ENCODE results near the gene DCPS. TPM values are rescaled to one million over a fixed set of nuclear protein-coding genes. Genes with fewer than 3 reads are reported as not detected.
"Not testable (repeated sequence)": the region's sequence is repeated elsewhere in the genome, so short reads cannot be mapped to it uniquely, and the experiment has no call there.

DCPS gene
- total RNA-seq, 1 donor from 2014 or later, result 40.4 TPM

- H3K4me3 Mint-ChIP-seq; H3K36me3 Mint-ChIP-seq (ENCODE audit: low read depth); H3K27ac Mint-ChIP-seq; H3K27me3 Mint-ChIP-seq (ENCODE audit: insufficient read depth); H3K9me3 Mint-ChIP-seq; intact Hi-C loops (cut with micrococcal nuclease); DNase-seq (ENCODE audit: low spot score): not testable (repeated sequence)
- peaks cover 11% of the 10 kb centered on the region for H3K4me1 Mint-ChIP-seq (ENCODE audit: low read depth)
Observed at GRCh38 chr11:126382641-126383040, 78.8 kb downstream of the DCPS start.

- peaks cover 2% of the 10 kb centered on the region for H3K27me3 Mint-ChIP-seq (ENCODE audit: insufficient read depth)
- H3K27ac Mint-ChIP-seq, result peak overlapping the region; percentile 18
- intact Hi-C loops (cut with micrococcal nuclease), result no loop called here
- H3K4me3 Mint-ChIP-seq, result no peak overlapping the region
- H3K9me3 Mint-ChIP-seq, result no peaks in the 10 kb centered on the region
- H3K4me1 Mint-ChIP-seq (ENCODE audit: low read depth), result peaks cover 11% of the 10 kb centered on the region
- no peak for DNase-seq (ENCODE audit: low spot score)
- H3K36me3 Mint-ChIP-seq (ENCODE audit: low read depth), result no peaks in the 10 kb centered on the region
Observed at GRCh38 chr11:126383339-126384335, 79.8 kb downstream of the DCPS start.

- peaks cover 11% of the 10 kb centered on the region for H3K4me1 Mint-ChIP-seq (ENCODE audit: low read depth)
- H3K27me3 Mint-ChIP-seq (ENCODE audit: insufficient read depth), result no peaks in the 10 kb centered on the region
- H3K9me3 Mint-ChIP-seq, result no peaks in the 10 kb centered on the region
- H3K27ac Mint-ChIP-seq, result no peak overlapping the region
- no peak overlapping the region for H3K4me3 Mint-ChIP-seq
- intact Hi-C loops (cut with micrococcal nuclease), result no loop called here
- no peak for DNase-seq (ENCODE audit: low spot score)
- H3K36me3 Mint-ChIP-seq (ENCODE audit: low read depth), result no peaks in the 10 kb centered on the region
Observed at GRCh38 chr11:126384449-126385070, 80.7 kb downstream of the DCPS start.

GRCh38 chr11:126385991-126386728 lies 82.3 kb downstream of the DCPS start:
- Mint-ChIP-seq H3K4me1 (ENCODE audit: low read depth) (peaks cover 11% of the 10 kb centered on the region), H3K27me3 (ENCODE audit: insufficient read depth) (no peaks in the 10 kb centered on the region), H3K9me3 (no peaks in the 10 kb centered on the region), H3K36me3 (ENCODE audit: low read depth) (no peaks in the 10 kb centered on the region), H3K4me3 (no peak overlapping the region), H3K27ac (no peak overlapping the region)
- DNase-seq (ENCODE audit: low spot score), result no peak
- intact Hi-C loops (cut with micrococcal nuclease), result no loop called here

- H3K9me3 Mint-ChIP-seq; H3K36me3 Mint-ChIP-seq (ENCODE audit: low read depth); intact Hi-C loops (cut with micrococcal nuclease); H3K27ac Mint-ChIP-seq; DNase-seq (ENCODE audit: low spot score); H3K4me3 Mint-ChIP-seq; H3K27me3 Mint-ChIP-seq (ENCODE audit: insufficient read depth): not testable (repeated sequence)
- peaks cover 11% of the 10 kb centered on the region for H3K4me1 Mint-ChIP-seq (ENCODE audit: low read depth)
Observed at GRCh38 chr11:126386729-126387071, 82.8 kb downstream of the DCPS start.

- Mint-ChIP-seq H3K27me3 (ENCODE audit: insufficient read depth) (no peaks in the 10 kb centered on the region), H3K27ac (no peak overlapping the region), H3K36me3 (ENCODE audit: low read depth) (no peaks in the 10 kb centered on the region), H3K4me1 (ENCODE audit: low read depth) (peaks cover 11% of the 10 kb centered on the region), H3K4me3 (no peak overlapping the region), H3K9me3 (no peaks in the 10 kb centered on the region)
- DNase-seq (ENCODE audit: low spot score), result no peak
- intact Hi-C loops (cut with micrococcal nuclease), result no loop called here
Observed at GRCh38 chr11:126387857-126388256, 84.0 kb downstream of the DCPS start.

- Mint-ChIP-seq H3K27ac (no peak overlapping the region), H3K4me3 (no peak overlapping the region), H3K36me3 (ENCODE audit: low read depth) (no peaks in the 10 kb centered on the region), H3K27me3 (ENCODE audit: insufficient read depth) (no peaks in the 10 kb centered on the region), H3K4me1 (ENCODE audit: low read depth) (peaks cover 11% of the 10 kb centered on the region), H3K9me3 (no peaks in the 10 kb centered on the region)
- intact Hi-C loops (cut with micrococcal nuclease), result no loop called here
- DNase-seq (ENCODE audit: low spot score), result no peak
Observed at GRCh38 chr11:126390272-126390867, 86.5 kb downstream of the DCPS start.

GRCh38 chr11:126391286-126391954 lies 87.6 kb downstream of the DCPS start:
- H3K27ac Mint-ChIP-seq, result no peak overlapping the region
- intact Hi-C loops (cut with micrococcal nuclease), result no loop called here
- H3K4me3 Mint-ChIP-seq, result no peak overlapping the region
- no peaks in the 10 kb centered on the region for H3K36me3 Mint-ChIP-seq (ENCODE audit: low read depth)
- no peaks in the 10 kb centered on the region for H3K27me3 Mint-ChIP-seq (ENCODE audit: insufficient read depth)
- no peak for DNase-seq (ENCODE audit: low spot score)
- H3K9me3 Mint-ChIP-seq, result no peaks in the 10 kb centered on the region
- peaks cover 8% of the 10 kb centered on the region for H3K4me1 Mint-ChIP-seq (ENCODE audit: low read depth)

GRCh38 chr11:126391970-126392632 lies 88.2 kb downstream of the DCPS start:
- intact Hi-C loops (cut with micrococcal nuclease), result no loop called here
- no peak for DNase-seq (ENCODE audit: low spot score)
- Mint-ChIP-seq H3K4me1 (ENCODE audit: low read depth) (peaks cover under 1% of the 10 kb centered on the region), H3K4me3 (no peak overlapping the region), H3K27me3 (ENCODE audit: insufficient read depth) (no peaks in the 10 kb centered on the region), H3K36me3 (ENCODE audit: low read depth) (no peaks in the 10 kb centered on the region), H3K9me3 (no peaks in the 10 kb centered on the region), H3K27ac (no peak overlapping the region)

GRCh38 chr11:126392633-126393013 lies 88.8 kb downstream of the DCPS start:
- intact Hi-C loops (cut with micrococcal nuclease), result no loop called here
- H3K4me3 Mint-ChIP-seq, result no peak overlapping the region
- no peaks in the 10 kb centered on the region for H3K4me1 Mint-ChIP-seq (ENCODE audit: low read depth)
- DNase-seq (ENCODE audit: low spot score), result no peak
- no peak overlapping the region for H3K27ac Mint-ChIP-seq
- no peaks in the 10 kb centered on the region for H3K9me3 Mint-ChIP-seq
- peaks cover 2% of the 10 kb centered on the region for H3K27me3 Mint-ChIP-seq (ENCODE audit: insufficient read depth)
- H3K36me3 Mint-ChIP-seq (ENCODE audit: low read depth), result no peaks in the 10 kb centered on the region

- peaks cover 2% of the 10 kb centered on the region for H3K27me3 Mint-ChIP-seq (ENCODE audit: insufficient read depth)
- no peak overlapping the region for H3K27ac Mint-ChIP-seq
- no peak overlapping the region for H3K4me3 Mint-ChIP-seq
- no peaks in the 10 kb centered on the region for H3K4me1 Mint-ChIP-seq (ENCODE audit: low read depth)
- no peaks in the 10 kb centered on the region for H3K9me3 Mint-ChIP-seq
- intact Hi-C loops (cut with micrococcal nuclease), result no loop called here
- H3K36me3 Mint-ChIP-seq (ENCODE audit: low read depth), result no peaks in the 10 kb centered on the region
- no peak for DNase-seq (ENCODE audit: low spot score)
Observed at GRCh38 chr11:126393143-126393542, 89.3 kb downstream of the DCPS start.

- Mint-ChIP-seq H3K36me3 (ENCODE audit: low read depth) (no peaks in the 10 kb centered on the region), H3K4me3 (no peak overlapping the region), H3K27ac (no peak overlapping the region), H3K27me3 (ENCODE audit: insufficient read depth) (peaks cover 2% of the 10 kb centered on the region), H3K9me3 (no peaks in the 10 kb centered on the region), H3K4me1 (ENCODE audit: low read depth) (no peaks in the 10 kb centered on the region)
- intact Hi-C loops (cut with micrococcal nuclease), result no loop called here
- DNase-seq (ENCODE audit: low spot score), result no peak
Observed at GRCh38 chr11:126394036-126394435, 90.2 kb downstream of the DCPS start.

Measured in activated T-helper 1 cell treated with anti-CD3 and anti-CD28 coated beads, Interleukin-12 subunit alpha, Interleukin-12 subunit beta, Interleukin-2, Interleukin-4 antibody, amounts not matched to agents 30 ng/mL and 10 ng/mL and 1 ng/mL, durations not matched to agents 14 hours and 24 hours and 36 hours (primary cell).